A549 (cell line): Measurements from ENCODE around the gene MYO7A.

Source experiments
- CTCF ChIP-seq: fragments of >200 bp; sonication (Bioruptor Twin); formaldehyde crosslinking; IDR thresholded peaks from 3 replicates; pipeline ENCODE4 v1.5.1; 2016
- EP300 ChIP-seq, 2 experiments: fragments of >200 bp; sonication (Bioruptor Twin); formaldehyde crosslinking; IDR thresholded peaks; 2 replicates in 1 of 2; 3 replicates in 1 of 2; pipeline ENCODE4 v1.6.1; 2016 to 2017
- ESRRA ChIP-seq: fragments of 150-350 bp; IDR thresholded peaks from 2 replicates; pipeline ENCODE4 v1.6.1; 2014; ENCODE audit warnings: mild to moderate bottlenecking, low read length, borderline replicate concordance
- HDAC2 ChIP-seq: fragments of 200-600 bp; sonication (generic); IDR thresholded peaks from 2 replicates; pipeline ENCODE4 v1.6.1; 2016
- HOXA7 ChIP-seq: fragments of 250-450 bp; sonication (Bioruptor Pico); IDR thresholded peaks from 2 replicates; pipeline ENCODE4 v1.5.0; 2020; ENCODE audit warnings: mild to moderate bottlenecking, moderate library complexity
- NFE2L2 ChIP-seq: fragments of 150-350 bp; conservative IDR thresholded peaks from 2 replicates; pipeline ENCODE4 v1.6.1; 2014; ENCODE audit warnings: low read length
- NR3C1 ChIP-seq: fragments of >200 bp; sonication (Bioruptor Twin); formaldehyde crosslinking; IDR thresholded peaks from 3 replicates; pipeline ENCODE4 v1.6.1; 2017
- RFX5 ChIP-seq: fragments of 450-650 bp; IDR thresholded peaks from 2 replicates; pipeline ENCODE4 v1.7.1; 2014; ENCODE audit warnings: antibody characterized with exemption, mild to moderate bottlenecking, moderate library complexity
- SMC3 ChIP-seq: fragments of >200 bp; sonication (Bioruptor Twin); formaldehyde crosslinking; IDR thresholded peaks from 3 replicates; pipeline ENCODE4 v1.6.1; 2018; ENCODE audit warnings: inconsistent platforms
- TP53 ChIP-seq: fragments of 250-450 bp; sonication (Bioruptor Pico); IDR thresholded peaks from 2 replicates; pipeline ENCODE4 v1.5.0; 2021; ENCODE audit warnings: mild to moderate bottlenecking, moderate library complexity
- USF2 ChIP-seq: fragments of 450-650 bp; IDR thresholded peaks from 2 replicates; pipeline ENCODE4 v1.6.1; 2014; ENCODE audit warnings: antibody characterized with exemption

GRCh38 chr11:77129842-77130756 lies 2.1 kb downstream of the MYO7A start:
- no peak for TF ChIP-seq CTCF
- TF ChIP-seq NFE2L2 = no peak
- no peak for TF ChIP-seq SMC3
- no peak for TF ChIP-seq HDAC2
- TF ChIP-seq USF2 = no peak
- TF ChIP-seq HOXA7 = no peak
- no peak for TF ChIP-seq RFX5
- TF ChIP-seq NR3C1 = no peak
- no peak for TF ChIP-seq TP53 (CRISPR knock-in tag)
- TF ChIP-seq ESRRA = no peak
- no peak for TF ChIP-seq EP300 (IDR thresholded peaks at IDR 0.05)
